GM23338 (cell line): Measurements from ENCODE around the gene SMARCC1. TPM values are rescaled to one million over a fixed set of nuclear protein-coding genes. Genes with fewer than 3 reads are reported as not detected.

Experiments used
- ATAC-seq: fragments of 200-7000 bp; cut with Tn5 transposase; 3 replicates; pipeline ENCODE4 v1.9.1; 2020
- DNase-seq: peaks from one replicate; pipeline ENCODE4 v3.0.0-alpha.2; 2015; ENCODE audit warnings: low spot score
- H2AFZ ChIP-seq: fragments of 200-600 bp; sonication (generic); 2 replicates; pipeline ENCODE4 v1.8.0; 2016; ENCODE audit warnings: antibody characterized with exemption, mild to moderate bottlenecking, moderate library complexity
- H3F3A ChIP-seq: fragments of 200-600 bp; sonication (generic); replicated peaks from 2 replicates; pipeline ENCODE4 v1.8.0; 2017; ENCODE audit warnings: antibody characterized with exemption, mixed run types, low read depth
- H3K27ac ChIP-seq: fragments of 200-600 bp; sonication (generic); 2 replicates; pipeline ENCODE4 v1.6.1; 2016; ENCODE audit warnings: low read depth
- H3K27me3 ChIP-seq: fragments of 200-600 bp; sonication (generic); 2 replicates; pipeline ENCODE4 v1.8.0; 2016; ENCODE audit warnings: mild to moderate bottlenecking, mixed run types, moderate library complexity; ENCODE audit not compliant: insufficient read depth
- H3K36me3 ChIP-seq: fragments of 200-600 bp; sonication (generic); 2 replicates; pipeline ENCODE4 v1.8.0; 2016; ENCODE audit warnings: mild to moderate bottlenecking; ENCODE audit not compliant: insufficient read depth
- H3K4me1 ChIP-seq: fragments of 200-600 bp; sonication (generic); 2 replicates; pipeline ENCODE4 v1.8.0; 2016; ENCODE audit warnings: mild to moderate bottlenecking, moderate library complexity; ENCODE audit not compliant: insufficient read depth
- H3K4me2 ChIP-seq: fragments of 200-600 bp; sonication (generic); 2 replicates; pipeline ENCODE4 v1.7.1; 2017; ENCODE audit warnings: mixed run types
- H3K4me3 ChIP-seq: fragments of 200-600 bp; sonication (generic); 2 replicates; pipeline ENCODE4 v1.6.1; 2016; ENCODE audit warnings: mixed run types
- H3K79me2 ChIP-seq: fragments of 200-600 bp; sonication (generic); replicated peaks from 2 replicates; pipeline ENCODE4 v1.8.0; 2017; ENCODE audit warnings: mild to moderate bottlenecking; ENCODE audit not compliant: insufficient read depth
- H3K9me2 ChIP-seq: fragments of 200-600 bp; sonication (generic); 2 replicates; pipeline ENCODE4 v1.8.0; 2017; ENCODE audit not compliant: insufficient read depth
- H4K20me1 ChIP-seq: fragments of 200-600 bp; sonication (generic); replicated peaks from 2 replicates; pipeline ENCODE4 v1.8.0; 2017; ENCODE audit warnings: mild to moderate bottlenecking; ENCODE audit not compliant: insufficient read depth
- H3K27ac Mint-ChIP-seq: 2 replicates; pipeline ENCODE4 v1.8.0; 2020; ENCODE audit warnings: inconsistent platforms, mild to moderate bottlenecking, moderate library complexity, mixed read lengths
- H3K27me3 Mint-ChIP-seq: 3 replicates; pipeline ENCODE4 v1.8.0; 2022; ENCODE audit warnings: low read depth, mild to moderate bottlenecking, moderate library complexity, mixed read lengths, inconsistent platforms; ENCODE audit not compliant: insufficient read depth, poor library complexity
- H3K36me3 Mint-ChIP-seq: 3 replicates; pipeline ENCODE4 v1.8.0; 2021; ENCODE audit warnings: low read depth, mild to moderate bottlenecking, inconsistent platforms, moderate library complexity, mixed read lengths
- H3K4me1 Mint-ChIP-seq: 3 replicates; pipeline ENCODE4 v1.8.0; 2020; ENCODE audit warnings: mild to moderate bottlenecking, inconsistent platforms, mixed read lengths
- H3K4me3 Mint-ChIP-seq: 3 replicates; pipeline ENCODE4 v1.8.0; 2021; ENCODE audit warnings: moderate library complexity, mild to moderate bottlenecking, inconsistent platforms, mixed read lengths
- H3K9me3 Mint-ChIP-seq: 3 replicates; pipeline ENCODE4 v1.8.0; 2020; ENCODE audit warnings: moderate library complexity, mild to moderate bottlenecking, inconsistent platforms, mixed read lengths
- CTCF ChIP-seq, 2 experiments: fragments of 200-600 bp in 1 of 2; sonication (generic) in 1 of 2; conservative IDR thresholded peaks; 2 replicates each; pipeline versions ENCODE4 v1.5.1 to v1.6.1; 2016 to 2017; ENCODE audit warnings: antibody characterized with exemption in 2 of 2, low read depth in 2 of 2, mild to moderate bottlenecking in 2 of 2, moderate library complexity in 1 of 2
- ETS1 ChIP-seq: IDR thresholded peaks from 2 replicates; pipeline ENCODE4 v1.6.1; 2016; ENCODE audit warnings: antibody characterized with exemption
- EZH2phosphoT487 ChIP-seq: fragments of 200-600 bp; sonication (generic); IDR thresholded peaks from one replicate; pipeline ENCODE4 v1.8.1; 2018; ENCODE audit warnings: antibody characterized with exemption; ENCODE audit not compliant: unreplicated experiment
- JUNB ChIP-seq: IDR thresholded peaks from one replicate; pipeline ENCODE4 v1.6.1; 2016; ENCODE audit warnings: antibody characterized with exemption; ENCODE audit not compliant: unreplicated experiment
- NANOG ChIP-seq: IDR thresholded peaks from 2 replicates; pipeline ENCODE4 v1.6.1; 2016; ENCODE audit warnings: antibody characterized with exemption, borderline replicate concordance
- STAT1 ChIP-seq: IDR thresholded peaks from one replicate; pipeline ENCODE4 v1.6.1; 2016; ENCODE audit warnings: antibody characterized with exemption; ENCODE audit not compliant: unreplicated experiment
- ZNF331 ChIP-seq: fragments of 250-450 bp; sonication (Bioruptor Pico); IDR thresholded peaks from 2 replicates; pipeline ENCODE4 v1.5.0; 2020; ENCODE audit warnings: low read depth, mild to moderate bottlenecking, moderate library complexity
- ZNF462 ChIP-seq: fragments of 250-450 bp; sonication (Bioruptor Pico); IDR thresholded peaks from 2 replicates; pipeline ENCODE4 v1.5.0; 2020; ENCODE audit warnings: mild to moderate bottlenecking, moderate library complexity
- polyA plus RNA-seq: library from polyadenylated mRNA; unstranded; fragments of >200 nt; fragmentation: Nextera tagmentation; extraction: Ambion mirVana; gene quantifications from 2 replicates; pipeline ENCODE4 v1.2.1, GENCODE V29; 2016
- total RNA-seq: library from RNA; depleted of rRNA; stranded (reverse); fragments of >200 nt; shearing (Covaris generic); gene quantifications from 2 replicates; pipeline ENCODE4 v1.2.3, GENCODE V29; 2014
- TF ChIP-seq, protein P1 (sequence below): IDR thresholded peaks from one replicate; pipeline ENCODE4 v1.6.1; 2018; ENCODE audit warnings: antibody characterized with exemption; ENCODE audit not compliant: unreplicated experiment

The SMARCC1 gene
- total and polyA plus RNA-seq, 2 experiments from 2014 or later = 105 to 171 TPM

GRCh38 chr3:47772047-47772446, 9.6 kb downstream of the SMARCC1 start (continued):
- TF ChIP-seq ZNF331 (CRISPR knock-in tag) (no peak), ETS1 (no peak)

GRCh38 chr3:47766186-47766585, 15.5 kb downstream of the SMARCC1 start:
- ATAC-seq (no peak), DNase-seq (no peak)
- H3K4me3 Mint-ChIP-seq = no peak overlapping the region
- no peaks in the 10 kb centered on the region for H3K4me1 Mint-ChIP-seq
- H3K36me3 Mint-ChIP-seq = peaks cover 66% of the 10 kb centered on the region
- no peak overlapping the region for H3K4me3 ChIP-seq
- no peak overlapping the region for H3K4me2 ChIP-seq
- H3K36me3 ChIP-seq = peaks cover 37% of the 10 kb centered on the region
- H3K27ac ChIP-seq = peak overlapping the region; percentile 56
- H3K9me2 ChIP-seq = no peaks in the 10 kb centered on the region
- no peaks in the 10 kb centered on the region for H3K9me3 Mint-ChIP-seq
- H3K4me1 ChIP-seq = no peaks in the 10 kb centered on the region
- H3K27me3 ChIP-seq = no peaks in the 10 kb centered on the region
- H3K79me2 ChIP-seq = peaks cover 100% of the 10 kb centered on the region
- TF ChIP-seq EZH2phosphoT487 = no peak
- TF ChIP-seq STAT1 = no peak
- TF ChIP-seq ZNF462 (CRISPR knock-in tag) = no peak
- TF ChIP-seq JUNB = no peak
- TF ChIP-seq, protein P1, sequence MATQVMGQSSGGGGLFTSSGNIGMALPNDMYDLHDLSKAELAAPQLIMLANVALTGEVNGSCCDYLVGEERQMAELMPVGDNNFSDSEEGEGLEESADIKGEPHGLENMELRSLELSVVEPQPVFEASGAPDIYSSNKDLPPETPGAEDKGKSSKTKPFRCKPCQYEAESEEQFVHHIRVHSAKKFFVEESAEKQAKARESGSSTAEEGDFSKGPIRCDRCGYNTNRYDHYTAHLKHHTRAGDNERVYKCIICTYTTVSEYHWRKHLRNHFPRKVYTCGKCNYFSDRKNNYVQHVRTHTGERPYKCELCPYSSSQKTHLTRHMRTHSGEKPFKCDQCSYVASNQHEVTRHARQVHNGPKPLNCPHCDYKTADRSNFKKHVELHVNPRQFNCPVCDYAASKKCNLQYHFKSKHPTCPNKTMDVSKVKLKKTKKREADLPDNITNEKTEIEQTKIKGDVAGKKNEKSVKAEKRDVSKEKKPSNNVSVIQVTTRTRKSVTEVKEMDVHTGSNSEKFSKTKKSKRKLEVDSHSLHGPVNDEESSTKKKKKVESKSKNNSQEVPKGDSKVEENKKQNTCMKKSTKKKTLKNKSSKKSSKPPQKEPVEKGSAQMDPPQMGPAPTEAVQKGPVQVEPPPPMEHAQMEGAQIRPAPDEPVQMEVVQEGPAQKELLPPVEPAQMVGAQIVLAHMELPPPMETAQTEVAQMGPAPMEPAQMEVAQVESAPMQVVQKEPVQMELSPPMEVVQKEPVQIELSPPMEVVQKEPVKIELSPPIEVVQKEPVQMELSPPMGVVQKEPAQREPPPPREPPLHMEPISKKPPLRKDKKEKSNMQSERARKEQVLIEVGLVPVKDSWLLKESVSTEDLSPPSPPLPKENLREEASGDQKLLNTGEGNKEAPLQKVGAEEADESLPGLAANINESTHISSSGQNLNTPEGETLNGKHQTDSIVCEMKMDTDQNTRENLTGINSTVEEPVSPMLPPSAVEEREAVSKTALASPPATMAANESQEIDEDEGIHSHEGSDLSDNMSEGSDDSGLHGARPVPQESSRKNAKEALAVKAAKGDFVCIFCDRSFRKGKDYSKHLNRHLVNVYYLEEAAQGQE = no peak
- no peak for TF ChIP-seq CTCF (conservative IDR thresholded peaks at IDR 0.05; ENCODE audit: low read depth in 2 of 2)
- TF ChIP-seq NANOG = no peak
- TF ChIP-seq ETS1 = no peak
- H4K20me1 ChIP-seq = peaks cover 71% of the 10 kb centered on the region
- H2AFZ ChIP-seq = no peak overlapping the region
- H3K27me3 Mint-ChIP-seq = peaks cover 2% of the 10 kb centered on the region
- peak overlapping the region; percentile 62; the same call in 1 of the 2 replicates for H3K27ac Mint-ChIP-seq
- peaks cover 9% of the 10 kb centered on the region; the same call in 1 of the 2 replicates for H3F3A ChIP-seq
